GM12878 (cell line): Measurements from ENCODE around the gene FNTB. TPM values are rescaled to one million over a fixed set of nuclear protein-coding genes. Genes with fewer than 3 reads are reported as not detected.

Source experiments
- ATAC-seq: fragments of 200-7000 bp; cut with Tn5 transposase; 3 replicates; pipeline ENCODE4 v1.9.1; 2020; ENCODE audit warnings: mild to moderate bottlenecking, moderate library complexity
- BruUV-seq: library from RNA; stranded (reverse); fragments of 400-500 nt; replicated peaks from 2 replicates; lab custom pipeline; 2021; lab: Mats Ljungman, UMichigan
- CTCF ChIA-PET: fragments of 300-600 bp; sonication (Branson Sonifier 250); formaldehyde crosslinking; extraction: SDS; loops from one replicate; lab custom pipeline; 2021; ENCODE audit warnings: inconsistent platforms; lab: Yijun Ruan, JAX
- POLR2A ChIA-PET: fragments of 350-600 bp; formaldehyde crosslinking; extraction: SDS; loops from one replicate; lab custom pipeline; 2021; ENCODE audit warnings: inconsistent platforms; lab: Charles Lee
- RAD21 ChIA-PET: fragments of 300-600 bp; sonication (Branson Sonifier 250); formaldehyde crosslinking; loops from one replicate; lab custom pipeline; 2023; ENCODE audit warnings: antibody characterized with exemption; ENCODE audit not compliant: unreplicated experiment; lab: Charles Lee
- SMC1A ChIA-PET: fragments of 300-600 bp; sonication (Branson Sonifier 250); formaldehyde crosslinking; loops from one replicate; lab custom pipeline; 2023; ENCODE audit not compliant: unreplicated experiment, uncharacterized antibody; lab: Charles Lee
- DNase-seq: peaks from one replicate; pipeline ENCODE4 v3.0.0-alpha.2; 2011; ENCODE audit warnings: low read depth, low spot score
- FAIRE-seq: peaks from 3 replicates; lab custom pipeline; 2011; peaks lifted over from hg19 to GRCh38; lab: Jason Lieb, UNC
- H2AFZ ChIP-seq: 2 replicates; pipeline ENCODE4 v1.6.0; 2011; ENCODE audit warnings: low read depth, low read length, control low read depth; ENCODE audit not compliant: control insufficient read depth
- H3K27ac ChIP-seq: 2 replicates; pipeline ENCODE4 v1.5.1; 2011; ENCODE audit warnings: control low read depth; ENCODE audit not compliant: control insufficient read depth, insufficient read depth
- H3K27me3 ChIP-seq, 2 experiments: replicated peaks in 1 of 2; 2 replicates each; pipeline versions ENCODE4 v1.6.0 to v1.6.1; 2011; ENCODE audit warnings: low read length in 1 of 2; ENCODE audit not compliant: control insufficient read depth in 2 of 2, insufficient read depth in 2 of 2
- H3K36me3 ChIP-seq, 2 experiments: 2 replicates each; pipeline ENCODE4 v1.5.1; 2011; ENCODE audit warnings: low read length in 1 of 2; ENCODE audit not compliant: control insufficient read depth in 2 of 2, insufficient read depth in 2 of 2
- H3K4me1 ChIP-seq: 2 replicates; pipeline ENCODE4 v1.6.1; 2011; ENCODE audit warnings: mild to moderate bottlenecking, low read length, moderate library complexity, mixed read lengths; ENCODE audit not compliant: control insufficient read depth, insufficient read depth
- H3K4me2 ChIP-seq: 2 replicates; pipeline ENCODE4 v1.6.0; 2011; ENCODE audit warnings: control low read depth; ENCODE audit not compliant: control insufficient read depth, insufficient read depth
- H3K4me3 ChIP-seq: fragments of 200-600 bp; sonication (generic); 2 replicates; pipeline ENCODE4 v1.5.1; 2016
- H3K79me2 ChIP-seq: 2 replicates; pipeline ENCODE4 v1.6.0; 2011; ENCODE audit warnings: low read length; ENCODE audit not compliant: control insufficient read depth, insufficient read depth
- H3K9ac ChIP-seq: 2 replicates; pipeline ENCODE4 v1.8.0; 2011; ENCODE audit warnings: low read length, control low read depth, mixed read lengths; ENCODE audit not compliant: control insufficient read depth, insufficient read depth
- H3K9me3 ChIP-seq: replicated peaks from 3 replicates; pipeline ENCODE4 v1.5.1; 2011; ENCODE audit warnings: mild to moderate bottlenecking, low read length; ENCODE audit not compliant: control insufficient read depth, insufficient read depth
- H4K20me1 ChIP-seq: 2 replicates; pipeline ENCODE4 v1.6.0; 2011; ENCODE audit not compliant: control insufficient read depth, insufficient read depth
- BACH1 ChIP-seq: fragments of 450-650 bp; IDR thresholded peaks from 2 replicates; pipeline ENCODE4 v1.6.1; 2017; ENCODE audit warnings: mild to moderate bottlenecking, borderline replicate concordance
- MTA3 ChIP-seq: IDR thresholded peaks from 2 replicates; pipeline ENCODE4 v1.6.1; 2012; ENCODE audit warnings: low read length, inconsistent platforms, borderline replicate concordance
- NBN ChIP-seq: fragments of 450-650 bp; IDR thresholded peaks from 2 replicates; pipeline ENCODE4 v1.6.1; 2016
- NRF1 ChIP-seq: conservative IDR thresholded peaks from 2 replicates; pipeline ENCODE4 v1.6.1; 2011; ENCODE audit warnings: mild to moderate bottlenecking, low read depth, low read length, improper control_type of control experiment
- POLR2A ChIP-seq: IDR thresholded peaks from 2 replicates; pipeline ENCODE4 v1.6.1; 2011; ENCODE audit warnings: low read depth, mild to moderate bottlenecking, low read length
- POLR2AphosphoS5 ChIP-seq: IDR thresholded peaks from 2 replicates; pipeline ENCODE4 v1.6.1; 2011; ENCODE audit warnings: mild to moderate bottlenecking, low read length, inconsistent platforms
- RFX5 ChIP-seq: IDR thresholded peaks from 2 replicates; pipeline ENCODE4 v1.6.1; 2011; ENCODE audit warnings: low read depth, low read length, improper control_type of control experiment
- SIN3A ChIP-seq: IDR thresholded peaks from 2 replicates; pipeline ENCODE4 v1.6.1; 2012; ENCODE audit warnings: low read depth, low read length, improper control_type of control experiment
- SUPT20H ChIP-seq: IDR thresholded peaks from 2 replicates; pipeline ENCODE4 v1.6.1; 2011; ENCODE audit warnings: low read depth, mild to moderate bottlenecking, low read length, moderate library complexity, borderline replicate concordance; ENCODE audit not compliant: control insufficient read depth
- WGBS: methylation state at CpG from one replicate; pipeline ENCODE4 v1.1.6; 2016; ENCODE audit warnings: low lambda C conversion rate; ENCODE audit not compliant: insufficient replicate concordance, insufficient coverage; ENCODE audit errors: missing lambda C conversion rate; 5-methylcytosine and 5-hydroxymethylcytosine counted together
- in situ Hi-C: fragments of 300-500 bp; cut with MboI; formaldehyde crosslinking; loops from 9 replicates; pipeline ENCODE4 v1.14.3; 2018; ENCODE audit warnings: mixed read lengths
- intact Hi-C: fragments of 100-400 bp; cut with micrococcal nuclease; formaldehyde crosslinking; loops from one replicate; pipeline ENCODE4 v1.14.2; 2022; ENCODE audit not compliant: unreplicated experiment
- polyA plus RNA-seq, 11 experiments: library from polyadenylated mRNA; depleted of rRNA in 4 of 11; unstranded in 6 of 11; stranded (reverse) in 5 of 11; fragments of >200 nt; fragmentation: Nextera tagmentation in 4 of 11; fragmentation: Illumina TruSeq in 1 of 11; extraction: Ambion mirVana in 4 of 11; extraction: Trizol in 1 of 11; gene quantifications; 1 replicate in 1 of 11; 2 replicates in 10 of 11; pipeline versions ENCODE4 v1.2.1 to v1.2.3, GENCODE V29; 2011 to 2016; ENCODE audit warnings: inconsistent platforms in 2 of 11, missing spikeins in 2 of 11, low read depth in 1 of 11
- total RNA-seq, 4 experiments: library from RNA; depleted of rRNA in 3 of 4; stranded (reverse); fragments of >200 nt in 3 of 4; fragmentation: Illumina TruSeq in 1 of 4; extraction: Trizol in 1 of 4; gene quantifications; 2 replicates each; pipeline versions ENCODE4 v1.2.1 to v1.2.3, GENCODE V29; 2013 to 2021
- TF ChIP-seq, protein P1 (sequence below): IDR thresholded peaks from 2 replicates; pipeline ENCODE4 v1.6.1; 2011; ENCODE audit warnings: low read depth, mild to moderate bottlenecking, low read length, moderate library complexity, borderline replicate concordance; ENCODE audit errors: extremely low read depth
- TF ChIP-seq, protein P2 (sequence below), 3 experiments: IDR thresholded peaks in 2 of 3; conservative IDR thresholded peaks in 1 of 3; 2 replicates each; pipeline ENCODE4 v1.5.1; 2011; ENCODE audit warnings: low read depth in 3 of 3, low read length in 3 of 3, mild to moderate bottlenecking in 3 of 3, control low read depth in 2 of 3, moderate library complexity in 2 of 3, inconsistent platforms in 1 of 3, mixed read lengths in 1 of 3; ENCODE audit not compliant: control insufficient read depth in 2 of 3, insufficient read depth in 1 of 3; ENCODE audit errors: extremely low read depth in 1 of 3

Gene FNTB
- total and polyA plus RNA-seq, 10 of the 15 experiments (the other 5 are each of a cell fraction or from before 2014, with no cell fraction given), result 10.4 to 25.1 (median 16.7) TPM

DNA sequence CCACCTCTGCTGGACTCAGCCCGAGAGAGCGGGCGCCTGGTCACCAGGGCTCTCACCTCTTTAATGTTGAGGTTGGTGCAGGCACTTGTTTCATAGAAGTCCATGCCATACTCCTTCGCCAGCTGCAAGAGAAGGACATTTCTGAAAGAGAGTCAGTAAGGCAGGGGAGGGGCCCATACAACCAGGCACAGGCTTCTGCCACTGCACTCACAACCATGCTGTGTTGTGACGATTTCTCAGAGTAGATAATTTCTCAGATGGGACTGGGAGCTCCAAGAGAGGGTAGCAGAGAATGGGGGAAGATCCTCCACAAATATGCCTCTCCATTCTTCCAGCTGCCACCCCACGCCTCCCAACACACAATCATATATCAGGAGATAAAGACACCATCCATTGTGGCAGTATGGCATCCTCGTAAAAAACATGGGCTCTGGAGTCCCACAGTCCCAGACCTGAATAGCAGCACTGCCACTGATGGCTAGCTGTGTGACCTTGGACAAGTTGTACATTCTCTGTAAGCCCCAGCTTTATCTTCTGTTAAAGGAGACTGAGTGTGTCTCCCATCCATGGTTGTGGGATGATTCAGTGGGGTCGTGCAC, 38.0 kb upstream of the FNTB start:
- Histone ChIP-seq H4K20me1 (no peaks in the 10 kb centered on the region), H2AFZ (no peak overlapping the region)
- no peak for ATAC-seq
- in situ Hi-C loops, result no loop called here
- TF ChIP-seq, protein P1, sequence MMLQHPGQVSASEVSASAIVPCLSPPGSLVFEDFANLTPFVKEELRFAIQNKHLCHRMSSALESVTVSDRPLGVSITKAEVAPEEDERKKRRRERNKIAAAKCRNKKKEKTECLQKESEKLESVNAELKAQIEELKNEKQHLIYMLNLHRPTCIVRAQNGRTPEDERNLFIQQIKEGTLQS, result no peak
- TF ChIP-seq MTA3, result no peak
- TF ChIP-seq NRF1, result no peak
- TF ChIP-seq POLR2AphosphoS5, result no peak
- no peak for TF ChIP-seq NBN
- TF ChIP-seq, all 136 proteins: peak for 0
- no peak overlapping the region for H3K9ac ChIP-seq
- CTCF ChIA-PET, result no interaction called here
- SMC1A ChIA-PET, result no interaction called here
- 92% methylated on average over 8 of the region's 8 CpGs for whole genome bisulfite sequencing
- RAD21 ChIA-PET, result no interaction called here
- no peak overlapping the region for H3K4me2 ChIP-seq
- POLR2A ChIA-PET, result interaction anchor here (0.6 kb wide), 1 partner anchor 404 kb away, joined by 3 read pairs; no protein-coding TSS in a partner anchor
- no peak overlapping the region for H3K4me3 ChIP-seq
- no peaks in the 10 kb centered on the region for H3K79me2 ChIP-seq
- no peaks in the 10 kb centered on the region for H3K27me3 ChIP-seq
- BruUV-seq, result no TSS peak
- intact Hi-C loops, result no loop called here
- H3K9me3 ChIP-seq, result no peaks in the 10 kb centered on the region
- no peak for DNase-seq
- H3K4me1 ChIP-seq, result peaks cover 19% of the 10 kb centered on the region
- no peak for FAIRE-seq
- no peak overlapping the region for H3K27ac ChIP-seq
- H3K36me3 ChIP-seq, result no peaks in the 10 kb centered on the region

DNA sequence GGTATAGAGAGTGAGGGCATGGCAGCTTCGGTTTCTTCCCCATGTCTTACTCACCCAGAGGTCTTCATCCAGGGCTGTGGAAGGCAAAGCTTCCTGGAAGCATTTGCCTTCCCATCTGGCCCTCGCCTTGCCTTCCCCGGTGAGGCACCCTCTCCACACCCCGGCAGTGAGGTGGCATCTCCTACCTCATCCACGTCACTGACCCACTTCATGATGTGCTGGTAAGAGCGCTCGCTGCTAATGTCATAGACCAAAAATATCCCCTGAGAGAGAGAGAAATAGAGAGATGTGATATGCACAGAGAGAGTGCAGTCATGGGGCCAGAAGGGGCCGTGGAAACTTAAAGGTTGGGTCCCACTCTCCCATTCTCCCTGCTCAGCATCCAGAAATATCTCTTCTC, 35.8 kb upstream of the FNTB start:
- no peaks in the 10 kb centered on the region for H3K36me3 ChIP-seq
- H3K27me3 ChIP-seq, result no peaks in the 10 kb centered on the region
- in situ Hi-C loops (no loop called here), intact Hi-C loops (no loop called here)
- no peak overlapping the region for H2AFZ ChIP-seq
- ChIA-PET CTCF (interaction anchor here (0.7 kb wide), 1 partner anchor 314 kb away, joined by 3 read pairs; no protein-coding TSS in a partner anchor), RAD21 (no interaction called here), SMC1A (interaction anchor here (3.3 kb wide), 1 partner anchor 15 kb away, joined by 13 read pairs; no protein-coding TSS in a partner anchor), POLR2A (interaction anchor here (0.6 kb wide), 1 partner anchor 25 kb away, joined by 4 read pairs; no protein-coding TSS in a partner anchor)
- no peak overlapping the region for H3K27ac ChIP-seq
- no peak for TF ChIP-seq SUPT20H
- no peak for TF ChIP-seq SIN3A
- TF ChIP-seq RFX5, result no peak
- no peak for TF ChIP-seq POLR2A
- TF ChIP-seq BACH1, result no peak
- TF ChIP-seq, protein P2, sequence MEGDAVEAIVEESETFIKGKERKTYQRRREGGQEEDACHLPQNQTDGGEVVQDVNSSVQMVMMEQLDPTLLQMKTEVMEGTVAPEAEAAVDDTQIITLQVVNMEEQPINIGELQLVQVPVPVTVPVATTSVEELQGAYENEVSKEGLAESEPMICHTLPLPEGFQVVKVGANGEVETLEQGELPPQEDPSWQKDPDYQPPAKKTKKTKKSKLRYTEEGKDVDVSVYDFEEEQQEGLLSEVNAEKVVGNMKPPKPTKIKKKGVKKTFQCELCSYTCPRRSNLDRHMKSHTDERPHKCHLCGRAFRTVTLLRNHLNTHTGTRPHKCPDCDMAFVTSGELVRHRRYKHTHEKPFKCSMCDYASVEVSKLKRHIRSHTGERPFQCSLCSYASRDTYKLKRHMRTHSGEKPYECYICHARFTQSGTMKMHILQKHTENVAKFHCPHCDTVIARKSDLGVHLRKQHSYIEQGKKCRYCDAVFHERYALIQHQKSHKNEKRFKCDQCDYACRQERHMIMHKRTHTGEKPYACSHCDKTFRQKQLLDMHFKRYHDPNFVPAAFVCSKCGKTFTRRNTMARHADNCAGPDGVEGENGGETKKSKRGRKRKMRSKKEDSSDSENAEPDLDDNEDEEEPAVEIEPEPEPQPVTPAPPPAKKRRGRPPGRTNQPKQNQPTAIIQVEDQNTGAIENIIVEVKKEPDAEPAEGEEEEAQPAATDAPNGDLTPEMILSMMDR (IDR thresholded peaks at IDR 0.05 in 2 of 3, conservative IDR thresholded peaks at IDR 0.05 in 1 of 3; ENCODE audit: control insufficient read depth in 2 of 3, extremely low read depth in 1 of 3, insufficient read depth in 1 of 3, low read depth in 3 of 3, low read length in 3 of 3), result no peak
- no peaks in the 10 kb centered on the region for H3K79me2 ChIP-seq
- FAIRE-seq, result no peak
- H4K20me1 ChIP-seq, result no peaks in the 10 kb centered on the region
- H3K4me3 ChIP-seq, result no peak overlapping the region
- no peak overlapping the region for H3K4me2 ChIP-seq
- DNase-seq, result no peak
- 87% methylated on average over 8 of the region's 8 CpGs for WGBS
- H3K9ac ChIP-seq, result no peak overlapping the region
- no TSS peak for BruUV-seq
- ATAC-seq, result no peak
- H3K9me3 ChIP-seq, result no peaks in the 10 kb centered on the region
- H3K4me1 ChIP-seq, result peaks cover 19% of the 10 kb centered on the region
